Activated naive CD4-positive, alpha-beta T cell (primary cell): ENCODE results near the gene PRODH.
"Not testable (repeated sequence)": the region's sequence is repeated elsewhere in the genome, so short reads cannot be mapped to it uniquely, and the experiment has no call there.

Experiments used
- DNase-seq, 4 experiments: peaks; one replicate each; lab custom pipeline; 2025; lab: John Stamatoyannopoulos, UW

Gene PRODH

GRCh38 chr22:18906410-18906745, 29.7 kb downstream of the PRODH start:
- DNase-seq: not testable (repeated sequence)

DNA sequence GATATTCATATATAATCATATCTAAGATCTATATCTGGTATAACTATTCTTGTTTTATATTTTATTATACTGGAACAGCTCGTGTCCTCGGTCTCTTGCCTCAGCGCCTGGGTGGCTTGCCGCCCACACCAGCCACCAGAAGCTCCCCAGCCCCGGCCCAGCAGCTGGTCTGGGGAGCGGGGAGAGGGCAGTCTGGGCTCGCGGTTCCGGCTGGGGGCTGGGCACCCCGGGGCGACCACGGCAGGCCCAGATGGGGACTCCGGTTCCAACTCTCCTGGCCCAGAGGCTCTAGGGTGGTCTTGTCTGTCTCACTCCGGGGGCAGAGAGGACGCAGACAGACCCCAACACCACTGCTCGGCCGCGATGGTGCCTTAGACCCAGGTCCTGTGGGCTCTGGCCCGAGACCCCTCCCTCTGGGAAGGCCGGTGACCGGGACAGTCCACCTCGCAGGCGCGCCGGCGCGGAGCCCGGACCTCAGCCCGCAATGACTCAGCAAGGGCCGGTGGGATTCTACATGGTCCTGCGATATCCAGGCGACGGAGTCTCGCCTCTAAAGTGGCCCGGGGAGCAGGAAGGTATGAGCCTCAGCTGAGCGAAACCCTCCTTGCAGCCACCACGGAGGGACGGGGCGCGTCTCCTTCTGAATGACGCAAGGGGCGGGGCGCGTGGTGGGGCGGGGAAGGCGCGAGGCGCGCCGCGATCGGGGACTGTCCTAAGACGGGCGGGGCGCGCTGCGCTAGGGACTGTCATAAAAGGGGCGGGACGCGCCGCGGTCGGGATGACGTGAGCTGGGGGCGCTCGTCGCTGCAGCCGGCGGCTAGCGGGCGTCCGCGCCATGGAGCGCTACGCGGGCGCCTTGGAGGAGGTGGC, 30.3 kb downstream of the PRODH start, which contains the start of gene DGCR6:
Gene DGCR6, plus strand, starts transcription at position 781 of the 870 bp plus-strand sequence. Its CDS starts 55 bp downstream, at position 836.
- DNase-seq: no peak

DNA sequence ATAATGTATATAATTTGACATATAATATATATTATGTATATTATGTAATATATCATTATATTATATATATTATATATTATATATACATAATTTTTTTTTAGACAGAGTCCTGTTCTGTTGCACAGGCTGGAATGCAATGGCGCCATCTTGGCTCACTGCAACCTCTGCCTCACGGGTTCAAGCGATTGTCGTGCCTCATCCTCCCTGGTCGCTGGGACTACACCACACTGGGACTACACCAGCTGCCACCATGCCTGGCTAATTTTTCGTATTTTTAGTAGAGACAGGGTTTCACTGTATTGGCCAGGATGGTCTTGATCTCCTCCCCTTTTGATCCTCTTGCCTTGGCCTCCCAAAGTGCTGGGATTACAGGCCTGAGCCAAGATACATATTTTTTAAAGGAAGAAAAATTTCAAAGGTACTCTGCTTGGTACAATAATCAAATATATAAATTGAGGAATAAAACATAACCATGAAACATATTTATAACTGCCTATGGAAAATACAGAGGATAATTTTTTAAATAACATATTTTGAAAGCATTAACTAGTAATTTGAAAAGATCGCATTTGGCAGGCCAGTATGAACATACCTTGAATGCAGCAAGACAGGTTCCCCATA, 39.9 kb downstream of the PRODH start:
- DNase-seq: not testable (repeated sequence)

DNA sequence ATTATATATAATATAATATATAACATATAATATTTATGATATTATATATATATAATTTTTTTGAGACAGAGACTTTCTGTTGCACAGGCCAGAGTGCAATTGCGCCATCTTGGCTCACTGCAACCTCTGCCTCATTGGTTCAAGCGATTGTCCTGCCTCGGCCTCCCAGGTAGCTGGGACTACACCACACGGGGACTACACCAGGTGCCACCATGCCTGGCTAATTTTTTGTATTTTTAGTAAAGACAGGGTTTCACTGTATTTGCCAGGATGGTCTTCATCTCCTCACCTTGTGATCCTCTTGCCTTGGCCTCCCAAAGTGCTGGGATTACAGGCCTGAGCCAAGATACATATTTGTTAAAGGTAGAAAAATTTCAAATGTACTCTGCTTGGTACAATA, 42.3 kb downstream of the PRODH start:
- not testable (repeated sequence) for DNase-seq

GRCh38 chr22:18890510-18891192, 45.4 kb downstream of the PRODH start:
- DNase-seq: not testable (repeated sequence)

- DNase-seq: no peak
Measured at GRCh38 chr22:18888115-18888514, 48.0 kb downstream of the PRODH start.

- DNase-seq: not testable (repeated sequence)
Measured at GRCh38 chr22:18884465-18884864, 51.6 kb downstream of the PRODH start.

- DNase-seq: not testable (repeated sequence)
Measured at GRCh38 chr22:18881260-18881659, 54.8 kb downstream of the PRODH start.
